HCT116 (cell line): ENCODE results near the gene CHML. TPM values are rescaled to one million over a fixed set of nuclear protein-coding genes. Genes with fewer than 3 reads are reported as not detected.

Source experiments
- ATAC-seq: fragments of 200-7000 bp; cut with Tn5 transposase; 2 replicates; pipeline ENCODE4 v1.9.1; 2020; ENCODE audit warnings: mild to moderate bottlenecking, moderate library complexity
- BruUV-seq: library from RNA; stranded (reverse); fragments of 400-500 nt; replicated peaks from 2 replicates; lab custom pipeline; 2021; lab: Mats Ljungman, UMichigan
- CTCF ChIA-PET: fragments of 300-600 bp; sonication (Branson Sonifier 250); formaldehyde crosslinking; loops from one replicate; lab custom pipeline; 2021; ENCODE audit warnings: antibody characterized with exemption; lab: Charles Lee
- POLR2A ChIA-PET: fragments of 300-600, 350-600 bp; sonication (Branson Sonifier 250); formaldehyde crosslinking; loops from one replicate; lab custom pipeline; 2021; ENCODE audit warnings: antibody characterized with exemption; lab: Charles Lee
- RAD21 ChIA-PET, 2 experiments: fragments of 300-600 bp; sonication (Branson Sonifier 250); formaldehyde crosslinking; loops; one replicate each; lab custom pipeline; 2023; ENCODE audit warnings: low total read pairs in 2 of 2; ENCODE audit not compliant: uncharacterized antibody in 2 of 2, unreplicated experiment in 2 of 2, low non-redundant PET in 1 of 2; lab: Charles Lee
- DNase-seq: peaks from one replicate; pipeline ENCODE4 v3.0.0-alpha.2; 2010; ENCODE audit warnings: low read depth, low spot score
- H2AFZ ChIP-seq: fragments of 200-600 bp; shearing (Covaris generic), sonication (generic); 2 replicates; pipeline ENCODE4 v1.6.1; 2017; ENCODE audit warnings: low read depth, mixed run types, mixed read lengths, antibody characterized with exemption, low read length; ENCODE audit not compliant: poor library complexity, severe bottlenecking
- H3K27ac ChIP-seq: 2 replicates; pipeline ENCODE4 v1.5.1; 2012; ENCODE audit warnings: low read depth, low read length
- H3K27me3 ChIP-seq: fragments of 200-600 bp; sonication (generic); 2 replicates; pipeline ENCODE4 v1.6.1; 2016; ENCODE audit warnings: mixed run types, low read length, mixed read lengths; ENCODE audit not compliant: insufficient read depth
- H3K36me3 ChIP-seq, 2 experiments: fragments of 200-500 bp in 1 of 2; fragments of 200-600 bp in 1 of 2; sonication (Bioruptor generic) in 1 of 2; sonication (generic) in 1 of 2; 2 replicates each; pipeline versions ENCODE4 v1.5.1 to v1.6.1; 2014 to 2016; ENCODE audit warnings: low read length in 2 of 2, inconsistent platforms in 1 of 2, mixed read lengths in 1 of 2, mixed run types in 1 of 2; ENCODE audit not compliant: insufficient read depth in 2 of 2, control insufficient read depth in 1 of 2
- H3K4me1 ChIP-seq, 2 experiments: fragments of 200-600 bp in 1 of 2; sonication (generic) in 1 of 2; 2 replicates each; pipeline versions ENCODE4 v1.5.1 to v1.6.1; 2012 to 2017; ENCODE audit warnings: low read length in 2 of 2, inconsistent platforms in 1 of 2, mild to moderate bottlenecking in 1 of 2, mixed read lengths in 1 of 2, mixed run types in 1 of 2, moderate library complexity in 1 of 2; ENCODE audit not compliant: insufficient read depth in 2 of 2, control insufficient read depth in 1 of 2
- H3K4me2 ChIP-seq: fragments of 200-600 bp; sonication (generic); 2 replicates; pipeline ENCODE4 v1.6.1; 2017; ENCODE audit warnings: mixed run types, low read length, mixed read lengths
- H3K4me3 ChIP-seq, 2 experiments: fragments of 200-600 bp in 1 of 2; sonication (generic) in 1 of 2; replicated peaks in 1 of 2; 2 replicates each; pipeline ENCODE4 v1.5.1; 2011 to 2016; ENCODE audit warnings: low read length in 2 of 2, control low read depth in 1 of 2, low read depth in 1 of 2, mild to moderate bottlenecking in 1 of 2, mixed read lengths in 1 of 2, mixed run types in 1 of 2
- H3K79me2 ChIP-seq: fragments of 200-600 bp; sonication (generic); 2 replicates; pipeline ENCODE4 v1.6.1; 2017; ENCODE audit warnings: mild to moderate bottlenecking, mixed run types, low read length, moderate library complexity, mixed read lengths; ENCODE audit not compliant: insufficient read depth
- H3K9ac ChIP-seq: fragments of 200-600 bp; sonication (generic); 2 replicates; pipeline ENCODE4 v1.6.1; 2016; ENCODE audit warnings: low read length, mixed read lengths
- H3K9me2 ChIP-seq: fragments of 200-600 bp; sonication (generic), shearing (Covaris generic); 2 replicates; pipeline ENCODE4 v1.6.1; 2017; ENCODE audit warnings: mixed run types, mild to moderate bottlenecking, moderate library complexity; ENCODE audit not compliant: insufficient read depth
- H3K9me3 ChIP-seq, 2 experiments: fragments of 200-500 bp in 1 of 2; fragments of 200-600 bp in 1 of 2; sonication (Bioruptor generic) in 1 of 2; sonication (generic) in 1 of 2; 2 replicates each; pipeline ENCODE4 v1.6.1; 2014 to 2017; ENCODE audit warnings: low read length in 2 of 2, mixed read lengths in 2 of 2, inconsistent platforms in 1 of 2, low read depth in 1 of 2, mild to moderate bottlenecking in 1 of 2, mixed run types in 1 of 2, moderate library complexity in 1 of 2; ENCODE audit not compliant: control insufficient read depth in 1 of 2, insufficient read depth in 1 of 2
- H4K20me1 ChIP-seq: fragments of 200-600 bp; sonication (generic), shearing (Covaris generic); 2 replicates; pipeline ENCODE4 v1.6.1; 2017; ENCODE audit warnings: mixed run types, mild to moderate bottlenecking, moderate library complexity; ENCODE audit not compliant: insufficient read depth
- CBX3 ChIP-seq: IDR thresholded peaks from 2 replicates; pipeline ENCODE4 v1.6.1; 2012; ENCODE audit warnings: low read depth
- CEBPB ChIP-seq: IDR thresholded peaks from 2 replicates; pipeline ENCODE4 v1.6.1; 2012; ENCODE audit warnings: low read depth
- EGR1 ChIP-seq: IDR thresholded peaks from 2 replicates; pipeline ENCODE4 v1.6.1; 2012; ENCODE audit warnings: low read depth
- ELF1 ChIP-seq: IDR thresholded peaks from 2 replicates; pipeline ENCODE4 v1.6.1; 2012; ENCODE audit warnings: low read depth, borderline replicate concordance
- EZH2 ChIP-seq: fragments of 200-600 bp; sonication (generic); IDR thresholded peaks from 2 replicates; pipeline ENCODE4 v1.6.1; 2017; ENCODE audit warnings: antibody characterized with exemption, mixed run types
- EZH2phosphoT487 ChIP-seq: fragments of 200-600 bp; IDR thresholded peaks from 2 replicates; pipeline ENCODE4 v1.6.1; 2018; ENCODE audit warnings: antibody characterized with exemption, borderline replicate concordance
- JUND ChIP-seq: IDR thresholded peaks from 2 replicates; pipeline ENCODE4 v1.6.1; 2012
- POLR2AphosphoS5 ChIP-seq: IDR thresholded peaks from 2 replicates; pipeline ENCODE4 v1.6.1; 2011; ENCODE audit warnings: mild to moderate bottlenecking, low read depth, low read length, moderate library complexity
- RAD21 ChIP-seq: IDR thresholded peaks from 2 replicates; pipeline ENCODE4 v1.6.1; 2012; ENCODE audit warnings: low read depth, mild to moderate bottlenecking
- SIN3A ChIP-seq: IDR thresholded peaks from 2 replicates; pipeline ENCODE4 v1.6.1; 2012; ENCODE audit warnings: low read depth
- SP1 ChIP-seq: IDR thresholded peaks from 2 replicates; pipeline ENCODE4 v1.6.1; 2012; ENCODE audit warnings: low read depth
- SRF ChIP-seq: IDR thresholded peaks from 2 replicates; pipeline ENCODE4 v1.6.1; 2012; ENCODE audit warnings: low read depth
- TCF7L2 ChIP-seq: IDR thresholded peaks from 2 replicates; pipeline ENCODE4 v1.7.0; 2011; ENCODE audit warnings: borderline replicate concordance, inconsistent platforms; ENCODE audit not compliant: insufficient read depth, insufficient read length; ENCODE audit errors: extremely low read depth
- YY1 ChIP-seq: IDR thresholded peaks from 2 replicates; pipeline ENCODE4 v1.6.1; 2011; ENCODE audit warnings: low read length, low read depth, moderate library complexity, mild to moderate bottlenecking; ENCODE audit not compliant: insufficient replicate concordance; ENCODE audit errors: extremely low read depth
- ZFX ChIP-seq: fragments of 450-650 bp; IDR thresholded peaks from 2 replicates; pipeline ENCODE4 v1.6.1; 2017
- ZNF274 ChIP-seq: fragments of 200-500 bp; sonication (Bioruptor generic); IDR thresholded peaks from 2 replicates; pipeline ENCODE4 v1.6.1; 2014; ENCODE audit warnings: mild to moderate bottlenecking, low read depth, low read length, inconsistent platforms
- intact Hi-C: fragments of 100-400 bp; cut with micrococcal nuclease; formaldehyde crosslinking; loops from 2 replicates; pipeline ENCODE4 v1.10.0; 2022
- total RNA-seq: library from RNA; stranded (reverse); gene quantifications from one replicate; pipeline ENCODE4 v1.2.1, GENCODE V29; 2021; ENCODE audit not compliant: unreplicated experiment
- TF ChIP-seq, protein P1 (sequence below): IDR thresholded peaks from 2 replicates; pipeline ENCODE4 v1.6.1; 2012
- TF ChIP-seq, protein P2 (sequence below): IDR thresholded peaks from 2 replicates; pipeline ENCODE4 v1.6.1; 2011; ENCODE audit warnings: mild to moderate bottlenecking, low read length, moderate library complexity; ENCODE audit not compliant: insufficient replicate concordance; ENCODE audit errors: extremely low read depth
- TF ChIP-seq, protein P3 (sequence below): IDR thresholded peaks from 2 replicates; pipeline ENCODE4 v1.6.1; 2012; ENCODE audit warnings: low read depth

Gene CHML
- total RNA-seq, 1 experiment from 2014 or later = 9.7 TPM

DNA sequence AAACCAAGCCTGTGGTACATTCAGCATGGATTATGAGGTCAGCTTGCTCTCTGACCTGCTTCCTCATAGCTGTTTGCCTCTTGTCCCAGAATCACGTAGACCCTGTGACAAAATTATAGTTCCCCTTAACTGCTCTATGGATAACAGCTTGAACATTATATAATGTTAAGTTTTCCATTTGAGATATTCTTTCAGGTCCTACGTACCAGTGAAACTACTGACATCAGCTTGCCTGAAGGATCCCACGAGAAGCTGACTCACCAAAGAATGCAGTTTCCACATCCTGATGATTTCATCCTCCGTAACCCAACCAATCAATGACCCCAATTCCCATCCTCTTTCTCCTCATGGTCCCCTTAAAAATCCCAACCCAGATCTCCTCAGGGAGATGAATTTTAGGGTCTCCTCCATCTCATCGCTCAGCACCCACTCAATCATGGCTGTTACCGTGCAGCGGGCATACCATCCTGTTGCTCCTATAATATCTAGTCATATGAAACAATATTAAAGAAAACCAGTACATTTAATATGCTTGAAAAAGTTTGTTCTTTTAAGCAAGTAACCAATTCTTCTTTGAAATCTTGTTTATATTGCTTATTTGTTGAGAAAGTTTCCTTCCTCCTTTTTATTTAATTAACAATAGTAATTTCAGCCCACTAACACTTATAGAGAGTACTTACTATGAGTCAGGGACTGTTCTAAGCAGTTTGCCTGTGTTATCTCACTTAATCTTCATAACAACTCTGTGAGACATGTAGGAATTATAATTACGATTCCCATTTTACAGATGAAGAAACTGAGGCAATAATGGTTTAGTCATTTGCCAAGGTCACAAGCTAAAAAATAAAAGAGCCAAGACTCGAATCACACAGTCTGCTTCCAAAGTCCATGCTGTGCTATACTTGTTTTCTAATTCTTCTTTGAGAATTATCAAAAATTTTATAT lies 27.4 kb downstream of the CHML start (continued):
- TF ChIP-seq YY1 (no peak), EZH2 (no peak), SIN3A (no peak), ELF1 (no peak), EGR1 (no peak), SP1 (no peak), ZNF274 (no peak), SRF (no peak), CEBPB (no peak)
- TF ChIP-seq, protein P1, sequence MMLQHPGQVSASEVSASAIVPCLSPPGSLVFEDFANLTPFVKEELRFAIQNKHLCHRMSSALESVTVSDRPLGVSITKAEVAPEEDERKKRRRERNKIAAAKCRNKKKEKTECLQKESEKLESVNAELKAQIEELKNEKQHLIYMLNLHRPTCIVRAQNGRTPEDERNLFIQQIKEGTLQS = no peak
- TF ChIP-seq, all 23 proteins: peak for 0

DNA sequence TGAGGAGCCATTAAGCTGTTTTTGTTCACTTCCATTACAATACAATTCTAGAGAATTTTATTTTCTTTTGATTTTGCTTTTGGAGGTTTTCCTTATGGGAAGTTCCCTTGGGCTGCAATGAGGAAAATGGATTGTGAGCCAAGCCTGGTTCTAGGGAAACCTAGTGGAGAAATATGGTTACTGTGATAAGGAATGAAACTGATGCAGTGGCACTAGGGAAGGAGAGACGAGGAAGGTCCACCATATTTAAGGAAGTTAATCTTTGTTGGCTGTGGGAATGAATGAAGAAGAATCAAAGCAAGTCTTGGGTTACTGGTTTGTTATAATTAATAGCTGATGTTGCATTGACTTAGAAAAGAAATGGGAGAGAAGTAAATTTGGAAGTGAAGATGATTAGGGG lies 28.4 kb downstream of the CHML start:
- no peaks in the 10 kb centered on the region for H3K27me3 ChIP-seq
- DNase-seq = no peak
- no peak overlapping the region for H3K27ac ChIP-seq
- no peak overlapping the region for H3K9ac ChIP-seq
- no peaks in the 10 kb centered on the region for H3K9me3 ChIP-seq
- no peak overlapping the region for H3K4me3 ChIP-seq
- POLR2A ChIA-PET = interaction anchor here (1.2 kb wide), 1 partner anchor 236 kb away, joined by 4 read pairs; the partner anchor contains the start of gene EXO1
- no peak for ATAC-seq
- BruUV-seq = no TSS peak
- CTCF ChIA-PET = interaction anchor here (1.1 to 2.8 kb wide), 9 partner anchors 14 to 405 kb away, joined by 3 to 22 read pairs (median 7); partner anchors contain the start of gene MAP1LC3C
- RAD21 ChIA-PET = no interaction called here
- H3K4me2 ChIP-seq = no peak overlapping the region
- H2AFZ ChIP-seq = no peak overlapping the region
- no peaks in the 10 kb centered on the region for H3K79me2 ChIP-seq
- no peaks in the 10 kb centered on the region for H3K36me3 ChIP-seq
- H3K9me2 ChIP-seq = no peaks in the 10 kb centered on the region
- H3K4me1 ChIP-seq = peaks cover 0 to 5% of the 10 kb centered on the region in 2 experiments; a peak in 1 of 4 replicates
- intact Hi-C loops = loop anchor here (1.0 to 2.0 kb wide), 3 partner anchors 223 to 406 kb away; partner anchors contain the start of gene MAP1LC3C
- H4K20me1 ChIP-seq = no peaks in the 10 kb centered on the region; the same call in 1 of the 2 replicates
- TF ChIP-seq JUND (no peak), YY1 (no peak), TCF7L2 (no peak), POLR2AphosphoS5 (no peak), SP1 (no peak), ZFX (no peak), CEBPB (no peak), SIN3A (no peak), RAD21 (no peak), CBX3 (no peak), EZH2phosphoT487 (no peak)
- TF ChIP-seq, protein P2, sequence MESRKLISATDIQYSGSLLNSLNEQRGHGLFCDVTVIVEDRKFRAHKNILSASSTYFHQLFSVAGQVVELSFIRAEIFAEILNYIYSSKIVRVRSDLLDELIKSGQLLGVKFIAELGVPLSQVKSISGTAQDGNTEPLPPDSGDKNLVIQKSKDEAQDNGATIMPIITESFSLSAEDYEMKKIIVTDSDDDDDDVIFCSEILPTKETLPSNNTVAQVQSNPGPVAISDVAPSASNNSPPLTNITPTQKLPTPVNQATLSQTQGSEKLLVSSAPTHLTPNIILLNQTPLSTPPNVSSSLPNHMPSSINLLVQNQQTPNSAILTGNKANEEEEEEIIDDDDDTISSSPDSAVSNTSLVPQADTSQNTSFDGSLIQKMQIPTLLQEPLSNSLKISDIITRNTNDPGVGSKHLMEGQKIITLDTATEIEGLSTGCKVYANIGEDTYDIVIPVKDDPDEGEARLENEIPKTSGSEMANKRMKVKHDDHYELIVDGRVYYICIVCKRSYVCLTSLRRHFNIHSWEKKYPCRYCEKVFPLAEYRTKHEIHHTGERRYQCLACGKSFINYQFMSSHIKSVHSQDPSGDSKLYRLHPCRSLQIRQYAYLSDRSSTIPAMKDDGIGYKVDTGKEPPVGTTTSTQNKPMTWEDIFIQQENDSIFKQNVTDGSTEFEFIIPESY = no peak
- TF ChIP-seq, protein P3, sequence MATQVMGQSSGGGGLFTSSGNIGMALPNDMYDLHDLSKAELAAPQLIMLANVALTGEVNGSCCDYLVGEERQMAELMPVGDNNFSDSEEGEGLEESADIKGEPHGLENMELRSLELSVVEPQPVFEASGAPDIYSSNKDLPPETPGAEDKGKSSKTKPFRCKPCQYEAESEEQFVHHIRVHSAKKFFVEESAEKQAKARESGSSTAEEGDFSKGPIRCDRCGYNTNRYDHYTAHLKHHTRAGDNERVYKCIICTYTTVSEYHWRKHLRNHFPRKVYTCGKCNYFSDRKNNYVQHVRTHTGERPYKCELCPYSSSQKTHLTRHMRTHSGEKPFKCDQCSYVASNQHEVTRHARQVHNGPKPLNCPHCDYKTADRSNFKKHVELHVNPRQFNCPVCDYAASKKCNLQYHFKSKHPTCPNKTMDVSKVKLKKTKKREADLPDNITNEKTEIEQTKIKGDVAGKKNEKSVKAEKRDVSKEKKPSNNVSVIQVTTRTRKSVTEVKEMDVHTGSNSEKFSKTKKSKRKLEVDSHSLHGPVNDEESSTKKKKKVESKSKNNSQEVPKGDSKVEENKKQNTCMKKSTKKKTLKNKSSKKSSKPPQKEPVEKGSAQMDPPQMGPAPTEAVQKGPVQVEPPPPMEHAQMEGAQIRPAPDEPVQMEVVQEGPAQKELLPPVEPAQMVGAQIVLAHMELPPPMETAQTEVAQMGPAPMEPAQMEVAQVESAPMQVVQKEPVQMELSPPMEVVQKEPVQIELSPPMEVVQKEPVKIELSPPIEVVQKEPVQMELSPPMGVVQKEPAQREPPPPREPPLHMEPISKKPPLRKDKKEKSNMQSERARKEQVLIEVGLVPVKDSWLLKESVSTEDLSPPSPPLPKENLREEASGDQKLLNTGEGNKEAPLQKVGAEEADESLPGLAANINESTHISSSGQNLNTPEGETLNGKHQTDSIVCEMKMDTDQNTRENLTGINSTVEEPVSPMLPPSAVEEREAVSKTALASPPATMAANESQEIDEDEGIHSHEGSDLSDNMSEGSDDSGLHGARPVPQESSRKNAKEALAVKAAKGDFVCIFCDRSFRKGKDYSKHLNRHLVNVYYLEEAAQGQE = no peak
- TF ChIP-seq, protein P1 = no peak
